HepG2 (cell line): Measurements from ENCODE around the gene DGAT2. TPM values are rescaled to one million over a fixed set of nuclear protein-coding genes. Genes with fewer than 3 reads are reported as not detected.

ENCODE experiments used
- BHLHE40 ChIP-seq: IDR thresholded peaks from 2 replicates; pipeline ENCODE4 v1.6.1; 2011; ENCODE audit warnings: low read length, improper control_type of control experiment
- KDM2A ChIP-seq: sonication (generic); formaldehyde crosslinking; IDR thresholded peaks from 2 replicates; pipeline ENCODE4 v1.4.0; 2020; ENCODE audit warnings: low read depth, missing genetic modification reagents, borderline replicate concordance
- MYNN ChIP-seq: sonication (generic); formaldehyde crosslinking; IDR thresholded peaks from 2 replicates; pipeline ENCODE4 v1.4.0; 2020; ENCODE audit warnings: mild to moderate bottlenecking, low read depth, missing genetic modification reagents
- NONO ChIP-seq, 2 experiments: fragments of 450-650 bp in 1 of 2; sonication (generic) in 1 of 2; formaldehyde crosslinking in 1 of 2; IDR thresholded peaks in 1 of 2; conservative IDR thresholded peaks in 1 of 2; 2 replicates each; pipeline versions ENCODE4 v1.6.1 to v1.8.0; 2017 to 2022; ENCODE audit warnings: mild to moderate bottlenecking in 1 of 2, missing genetic modification reagents in 1 of 2, moderate library complexity in 1 of 2
- PRDM10 ChIP-seq: sonication (generic); formaldehyde crosslinking; IDR thresholded peaks from 2 replicates; pipeline ENCODE4 v1.4.0; 2020; ENCODE audit warnings: low read depth, missing genetic modification reagents
- PREB ChIP-seq: sonication (generic); formaldehyde crosslinking; IDR thresholded peaks from 2 replicates; pipeline ENCODE4 v1.4.0; 2020; ENCODE audit warnings: missing genetic modification reagents
- PTBP1 ChIP-seq: fragments of 200-400 bp; formaldehyde crosslinking; IDR thresholded peaks from 2 replicates; pipeline ENCODE4 v1.6.1; 2018; ENCODE audit warnings: low read length, low read depth; ENCODE audit not compliant: poor library complexity, severe bottlenecking
- RAD51 ChIP-seq: fragments of 450-650 bp; IDR thresholded peaks from 2 replicates; pipeline ENCODE4 v1.6.1; 2016; ENCODE audit warnings: borderline replicate concordance
- RFX3 ChIP-seq: IDR thresholded peaks from 2 replicates; pipeline ENCODE4 v1.6.1; 2016; ENCODE audit warnings: missing biosample characterization, missing genetic modification reagents
- THAP11 ChIP-seq: IDR thresholded peaks from 2 replicates; pipeline ENCODE4 v1.6.1; 2016; ENCODE audit warnings: missing biosample characterization, missing genetic modification reagents
- ZNF17 ChIP-seq: sonication (generic); formaldehyde crosslinking; IDR thresholded peaks from 2 replicates; pipeline ENCODE4 v1.5.0; 2020; ENCODE audit warnings: mild to moderate bottlenecking, missing genetic modification reagents
- ZNF20 ChIP-seq: sonication (generic); formaldehyde crosslinking; IDR thresholded peaks from 2 replicates; pipeline ENCODE4 v1.4.0; 2020; ENCODE audit warnings: mild to moderate bottlenecking, moderate library complexity, missing genetic modification reagents
- ZNF235 ChIP-seq: sonication (generic); formaldehyde crosslinking; IDR thresholded peaks from 2 replicates; pipeline ENCODE4 v1.8.1; 2023; ENCODE audit warnings: mild to moderate bottlenecking, missing genetic modification reagents, borderline replicate concordance
- ZNF354B ChIP-seq: sonication (generic); formaldehyde crosslinking; IDR thresholded peaks from 2 replicates; pipeline ENCODE4 v1.8.0; 2022; ENCODE audit warnings: mild to moderate bottlenecking, missing genetic modification reagents
- ZSCAN9 ChIP-seq: IDR thresholded peaks from 2 replicates; pipeline ENCODE4 v1.6.1; 2016; ENCODE audit warnings: borderline replicate concordance
- polyA plus RNA-seq, 8 experiments: library from polyadenylated mRNA; depleted of rRNA in 3 of 8; stranded (reverse) in 7 of 8; unstranded in 1 of 8; fragments of >200 nt; fragmentation: Illumina TruSeq in 4 of 8; extraction: Trizol in 4 of 8; gene quantifications; 2 replicates each; pipeline versions ENCODE4 v1.2.1 to v1.2.3, GENCODE V29; 2011 to 2016; ENCODE audit warnings: low read depth in 4 of 8, missing spikeins in 1 of 8, mixed read lengths in 1 of 8; ENCODE audit not compliant: insufficient read depth in 1 of 8
- total RNA-seq, 5 experiments: library from RNA; depleted of rRNA; stranded (reverse); fragments of >200 nt; fragmentation: Illumina TruSeq; extraction: Trizol; gene quantifications; 2 replicates each; pipeline ENCODE4 v1.2.3, GENCODE V29; 2016; ENCODE audit warnings: low read depth in 1 of 5
- TF ChIP-seq, protein P1 (sequence below): sonication (generic); formaldehyde crosslinking; IDR thresholded peaks from 2 replicates; pipeline ENCODE4 v1.5.0; 2020; ENCODE audit warnings: missing genetic modification reagents
- TF ChIP-seq, protein P2 (sequence below): sonication (generic); formaldehyde crosslinking; IDR thresholded peaks from 2 replicates; pipeline ENCODE4 v1.5.1; 2020; ENCODE audit warnings: mild to moderate bottlenecking, missing genetic modification reagents
- TF ChIP-seq, protein P3 (sequence below): sonication (generic); formaldehyde crosslinking; IDR thresholded peaks from 2 replicates; pipeline ENCODE4 v1.5.1; 2020; ENCODE audit warnings: missing genetic modification reagents, mild to moderate bottlenecking, borderline replicate concordance

DGAT2 gene
- total and polyA plus RNA-seq, 2 of the 13 experiments (the other 11 are each of a cell fraction or from before 2014, with no cell fraction given), result 39.0 to 65.6 TPM

DNA sequence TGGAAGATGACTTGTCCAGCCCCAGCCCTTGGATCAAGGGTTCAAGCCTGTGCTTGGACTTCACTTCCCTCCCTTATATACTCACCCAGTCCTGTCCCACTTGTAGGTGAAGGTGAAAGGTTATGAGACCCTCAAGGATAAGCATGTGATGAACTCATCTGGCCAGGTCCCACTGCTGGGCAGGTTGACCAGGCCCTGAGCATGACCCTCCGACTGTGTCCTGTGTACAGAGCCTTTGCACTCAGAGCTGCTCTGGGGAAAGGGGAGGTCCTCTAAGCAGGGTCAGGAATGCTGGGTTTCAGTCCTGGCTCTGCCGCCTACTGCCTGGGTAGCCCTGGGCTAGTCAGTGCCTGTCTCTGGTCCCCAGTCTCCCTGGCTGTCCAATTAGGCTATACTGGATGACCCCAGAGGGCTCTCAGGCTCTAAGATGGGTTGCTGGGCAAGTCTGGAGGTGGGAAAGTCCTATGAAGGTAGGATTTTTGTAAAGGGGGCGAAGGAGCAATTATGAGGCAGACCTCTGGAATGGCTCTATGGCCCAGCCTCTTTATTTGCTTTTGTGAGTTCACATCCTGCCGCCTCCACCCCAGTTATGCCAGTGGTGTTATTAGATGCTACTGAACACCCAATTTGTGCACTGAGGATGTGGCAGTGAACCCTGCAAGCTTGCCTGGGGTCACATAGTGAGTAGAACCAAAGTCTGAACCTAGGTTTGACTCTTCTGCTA is 14.1 kb downstream of the DGAT2 start (continued):
- TF ChIP-seq ZSCAN9 (peak; percentile 35; the same call in 1 of the 2 replicates), ZNF20 (CRISPR knock-in tag) (no peak), ZNF17 (CRISPR knock-in tag) (no peak), PRDM10 (peak; percentile 54; the same call in 1 of the 2 replicates), PTBP1 (no peak), BHLHE40 (no peak), RFX3 (CRISPR knock-in tag) (no peak), THAP11 (CRISPR knock-in tag) (peak; percentile 7; the same call in 1 of the 2 replicates), KDM2A (CRISPR knock-in tag) (peak; percentile 47; the same call in 1 of the 2 replicates), ZNF354B (no peak), ZNF235 (CRISPR knock-in tag) (no peak), MYNN (0 out of 2 replicates have a peak, but pooled peaks have one; percentile 28), RAD51 (no peak), NONO (IDR thresholded peaks at IDR 0.05) (no peak), NONO (CRISPR knock-in tag; conservative IDR thresholded peaks at IDR 0.05) (no peak), PREB (CRISPR knock-in tag) (no peak)
- TF ChIP-seq, protein P1, sequence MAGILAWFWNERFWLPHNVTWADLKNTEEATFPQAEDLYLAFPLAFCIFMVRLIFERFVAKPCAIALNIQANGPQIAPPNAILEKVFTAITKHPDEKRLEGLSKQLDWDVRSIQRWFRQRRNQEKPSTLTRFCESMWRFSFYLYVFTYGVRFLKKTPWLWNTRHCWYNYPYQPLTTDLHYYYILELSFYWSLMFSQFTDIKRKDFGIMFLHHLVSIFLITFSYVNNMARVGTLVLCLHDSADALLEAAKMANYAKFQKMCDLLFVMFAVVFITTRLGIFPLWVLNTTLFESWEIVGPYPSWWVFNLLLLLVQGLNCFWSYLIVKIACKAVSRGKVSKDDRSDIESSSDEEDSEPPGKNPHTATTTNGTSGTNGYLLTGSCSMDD, result no peak
- TF ChIP-seq, protein P2, sequence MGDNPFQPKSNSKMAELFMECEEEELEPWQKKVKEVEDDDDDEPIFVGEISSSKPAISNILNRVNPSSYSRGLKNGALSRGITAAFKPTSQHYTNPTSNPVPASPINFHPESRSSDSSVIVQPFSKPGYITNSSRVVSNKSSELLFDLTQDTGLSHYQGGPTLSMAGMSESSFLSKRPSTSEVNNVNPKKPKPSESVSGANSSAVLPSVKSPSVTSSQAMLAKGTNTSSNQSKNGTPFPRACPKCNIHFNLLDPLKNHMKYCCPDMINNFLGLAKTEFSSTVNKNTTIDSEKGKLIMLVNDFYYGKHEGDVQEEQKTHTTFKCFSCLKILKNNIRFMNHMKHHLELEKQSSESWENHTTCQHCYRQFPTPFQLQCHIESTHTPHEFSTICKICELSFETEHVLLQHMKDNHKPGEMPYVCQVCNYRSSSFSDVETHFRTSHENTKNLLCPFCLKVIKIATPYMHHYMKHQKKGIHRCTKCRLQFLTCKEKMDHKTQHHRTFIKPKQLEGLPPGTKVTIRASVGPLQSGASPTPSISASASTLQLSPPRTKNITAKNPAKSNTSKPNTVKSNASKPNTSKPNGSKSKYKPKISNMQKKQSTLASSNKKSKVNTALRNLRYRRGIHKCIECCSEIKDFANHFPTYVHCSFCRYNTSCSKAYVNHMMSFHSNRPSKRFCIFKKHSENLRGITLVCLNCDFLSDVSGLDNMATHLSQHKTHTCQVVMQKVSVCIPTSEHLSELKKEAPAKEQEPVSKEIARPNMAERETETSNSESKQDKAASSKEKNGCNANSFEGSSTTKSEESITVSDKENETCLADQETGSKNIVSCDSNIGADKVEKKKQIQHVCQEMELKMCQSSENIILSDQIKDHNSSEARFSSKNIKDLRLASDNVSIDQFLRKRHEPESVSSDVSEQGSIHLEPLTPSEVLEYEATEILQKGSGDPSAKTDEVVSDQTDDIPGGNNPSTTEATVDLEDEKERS (CRISPR knock-in tag), result no peak
- TF ChIP-seq, protein P3, sequence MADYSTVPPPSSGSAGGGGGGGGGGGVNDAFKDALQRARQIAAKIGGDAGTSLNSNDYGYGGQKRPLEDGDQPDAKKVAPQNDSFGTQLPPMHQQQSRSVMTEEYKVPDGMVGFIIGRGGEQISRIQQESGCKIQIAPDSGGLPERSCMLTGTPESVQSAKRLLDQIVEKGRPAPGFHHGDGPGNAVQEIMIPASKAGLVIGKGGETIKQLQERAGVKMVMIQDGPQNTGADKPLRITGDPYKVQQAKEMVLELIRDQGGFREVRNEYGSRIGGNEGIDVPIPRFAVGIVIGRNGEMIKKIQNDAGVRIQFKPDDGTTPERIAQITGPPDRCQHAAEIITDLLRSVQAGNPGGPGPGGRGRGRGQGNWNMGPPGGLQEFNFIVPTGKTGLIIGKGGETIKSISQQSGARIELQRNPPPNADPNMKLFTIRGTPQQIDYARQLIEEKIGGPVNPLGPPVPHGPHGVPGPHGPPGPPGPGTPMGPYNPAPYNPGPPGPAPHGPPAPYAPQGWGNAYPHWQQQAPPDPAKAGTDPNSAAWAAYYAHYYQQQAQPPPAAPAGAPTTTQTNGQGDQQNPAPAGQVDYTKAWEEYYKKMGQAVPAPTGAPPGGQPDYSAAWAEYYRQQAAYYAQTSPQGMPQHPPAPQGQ (CRISPR knock-in tag), result no peak
